K562 (cell line): ENCODE measurements around the gene FXYD4. TPM values are rescaled to one million over a fixed set of nuclear protein-coding genes. Genes with fewer than 3 reads are reported as not detected.

Source experiments
- ATAC-seq: fragments of 200-7000 bp; cut with Tn5 transposase; 3 replicates; pipeline ENCODE4 v1.9.1; 2020; ENCODE audit warnings: moderate library complexity
- BruUV-seq: library from RNA; stranded (reverse); fragments of 400-500 nt; replicated peaks from 2 replicates; lab custom pipeline; 2021; lab: Mats Ljungman, UMichigan
- CTCF ChIA-PET: fragments of 300-600 bp; formaldehyde crosslinking; extraction: SDS; loops from one replicate; lab custom pipeline; 2021; ENCODE audit warnings: low intra/inter-chr PET ratio; lab: Yijun Ruan, JAX
- POLR2A ChIA-PET: fragments of 300-600, 350-650 bp; sonication (Branson Sonifier 250); formaldehyde crosslinking; extraction: SDS; loops from one replicate; lab custom pipeline; 2021; ENCODE audit warnings: antibody characterized with exemption, inconsistent platforms; lab: Yijun Ruan, JAX
- DNase-seq, 4 experiments: peaks; one replicate each; pipeline versions ENCODE4 v3.0.0 to v3.0.0-alpha.2; 2011 to 2018; ENCODE audit warnings: low spot score in 3 of 4, mixed read lengths in 3 of 4; ENCODE audit errors: extremely low read depth in 1 of 4
- FAIRE-seq: peaks from 2 replicates; lab custom pipeline; 2011; peaks lifted over from hg19 to GRCh38; lab: Jason Lieb, UNC
- H2AFZ ChIP-seq: 2 replicates; pipeline ENCODE4 v1.6.0; 2011; ENCODE audit warnings: low read depth, low read length, control low read depth, inconsistent platforms
- H3K27ac ChIP-seq: fragments of 200-600 bp; 3 replicates; pipeline ENCODE4 v1.8.0; 2011; ENCODE audit warnings: low read depth, mild to moderate bottlenecking, control low read depth, inconsistent platforms, low read length, moderate library complexity, mixed read lengths; ENCODE audit errors: extremely low read depth
- H3K27me3 ChIP-seq, 2 experiments: fragments of 300-600 bp in 1 of 2; 2 replicates in 1 of 2; 3 replicates in 1 of 2; pipeline versions ENCODE4 v1.6.0 to v1.8.0; 2011; ENCODE audit warnings: inconsistent platforms in 2 of 2, low read length in 2 of 2, mild to moderate bottlenecking in 1 of 2, mixed read lengths in 1 of 2, moderate library complexity in 1 of 2; ENCODE audit not compliant: control insufficient read depth in 2 of 2, insufficient read depth in 2 of 2
- H3K36me3 ChIP-seq: fragments of 300-600 bp; 3 replicates; pipeline ENCODE4 v1.8.0; 2011; ENCODE audit warnings: mild to moderate bottlenecking, low read length, inconsistent platforms; ENCODE audit not compliant: control insufficient read depth, insufficient read depth
- H3K4me1 ChIP-seq, 2 experiments: fragments of 200-600 bp in 1 of 2; replicated peaks in 1 of 2; 2 replicates in 1 of 2; 3 replicates in 1 of 2; pipeline versions ENCODE4 v1.5.1 to v1.8.0; 2011; ENCODE audit warnings: inconsistent platforms in 2 of 2, low read length in 2 of 2, mild to moderate bottlenecking in 1 of 2, mixed read lengths in 1 of 2, moderate library complexity in 1 of 2; ENCODE audit not compliant: control insufficient read depth in 2 of 2, insufficient read depth in 2 of 2
- H3K4me2 ChIP-seq: 2 replicates; pipeline ENCODE4 v1.6.1; 2011; ENCODE audit warnings: low read length, control low read depth, inconsistent platforms, mixed read lengths; ENCODE audit not compliant: insufficient read depth
- H3K4me3 ChIP-seq: fragments of 200-600 bp; sonication (generic), shearing (Covaris generic); 2 replicates; pipeline ENCODE4 v1.5.1; 2016; ENCODE audit warnings: control low read depth, inconsistent platforms
- H3K79me2 ChIP-seq: fragments of 200-600 bp; 3 replicates; pipeline ENCODE4 v1.8.0; 2011; ENCODE audit warnings: low read length, inconsistent platforms; ENCODE audit not compliant: control insufficient read depth, insufficient read depth
- H3K9ac ChIP-seq, 2 experiments: 2 replicates each; pipeline versions ENCODE4 v1.6.0 to v1.6.1; 2011; ENCODE audit warnings: low read depth in 2 of 2, low read length in 2 of 2, control low read depth in 1 of 2, inconsistent platforms in 1 of 2, mild to moderate bottlenecking in 1 of 2, mixed read lengths in 1 of 2; ENCODE audit not compliant: insufficient read depth in 1 of 2
- H3K9me1 ChIP-seq: one replicate; pipeline ENCODE4 v1.6.0; 2011; ENCODE audit warnings: inconsistent platforms, mild to moderate bottlenecking, low read length, moderate library complexity; ENCODE audit not compliant: control insufficient read depth, insufficient read depth
- H3K9me3 ChIP-seq: replicated peaks from 2 replicates; pipeline ENCODE4 v1.5.1; 2011; ENCODE audit warnings: low read depth, low read length, inconsistent platforms; ENCODE audit not compliant: control insufficient read depth, insufficient read depth
- H4K20me1 ChIP-seq: replicated peaks from 2 replicates; pipeline ENCODE4 v1.6.1; 2011; ENCODE audit warnings: low read length, inconsistent platforms, mixed read lengths; ENCODE audit not compliant: control insufficient read depth, insufficient read depth
- ATF1 ChIP-seq, 2 experiments: fragments of 450-650 bp in 1 of 2; IDR thresholded peaks; 2 replicates each; pipeline ENCODE4 v1.6.1; 2016; ENCODE audit warnings: missing compliant biosample characterization in 1 of 2, missing genetic modification characterization in 1 of 2
- DPF2 ChIP-seq: fragments of 450-650 bp; IDR thresholded peaks from 2 replicates; pipeline ENCODE4 v1.6.1; 2016
- FOXJ3 ChIP-seq: sonication (generic); formaldehyde crosslinking; IDR thresholded peaks from 2 replicates; pipeline ENCODE4 v1.4.0; 2020; ENCODE audit warnings: mild to moderate bottlenecking, missing genetic modification reagents
- RFX7 ChIP-seq: fragments of 250-450 bp; sonication (Bioruptor Pico); IDR thresholded peaks from 2 replicates; pipeline ENCODE4 v1.5.1; 2021; ENCODE audit warnings: mild to moderate bottlenecking
- SREBF2 ChIP-seq: sonication (generic); formaldehyde crosslinking; IDR thresholded peaks from 2 replicates; pipeline ENCODE4 v1.4.0; 2020; ENCODE audit warnings: mild to moderate bottlenecking, missing genetic modification reagents
- ZNF253 ChIP-seq: fragments of 250-450 bp; sonication (Bioruptor Pico); conservative IDR thresholded peaks from 2 replicates; pipeline ENCODE4 v1.6.1; 2021; ENCODE audit warnings: mild to moderate bottlenecking
- ZNF316 ChIP-seq: fragments of 450-650 bp; IDR thresholded peaks from 2 replicates; pipeline ENCODE4 v1.6.1; 2016
- ZNF384 ChIP-seq: IDR thresholded peaks from 2 replicates; pipeline ENCODE4 v1.6.1; 2012; ENCODE audit warnings: low read depth, low read length, improper control_type of control experiment
- ZNF668 ChIP-seq: fragments of 250-450 bp; sonication (Bioruptor Pico); IDR thresholded peaks from 2 replicates; pipeline ENCODE4 v1.8.0; 2022; ENCODE audit warnings: mild to moderate bottlenecking, inconsistent platforms
- WGBS: fragments of 100-300 bp; shearing (Covaris generic); methylation state at CpG from one replicate; pipeline ENCODE4 v1.1.6; 2016; ENCODE audit warnings: low coverage, mixed read lengths; ENCODE audit not compliant: insufficient coverage; ENCODE audit errors: missing lambda C conversion rate; 5-methylcytosine and 5-hydroxymethylcytosine counted together
- in situ Hi-C: fragments of 300-500 bp; cut with MboI; formaldehyde crosslinking; loops from 4 replicates; pipeline ENCODE4 v1.15.0; 2018; ENCODE audit warnings: inconsistent platforms, mixed read lengths
- intact Hi-C: fragments of 100-400 bp; cut with micrococcal nuclease; formaldehyde crosslinking; loops from 2 replicates; pipeline ENCODE4 v1.14.2; 2022
- polyA plus RNA-seq, 8 experiments: library from polyadenylated mRNA; depleted of rRNA in 4 of 8; stranded (reverse) in 5 of 8; unstranded in 3 of 8; fragments of >200 nt; fragmentation: Nextera tagmentation in 2 of 8; fragmentation: Illumina TruSeq in 1 of 8; extraction: Ambion mirVana in 2 of 8; extraction: Trizol in 1 of 8; gene quantifications; 2 replicates each; pipeline versions ENCODE4 v1.2.1 to v1.2.3, GENCODE V29; 2011 to 2014; ENCODE audit warnings: inconsistent platforms in 1 of 8, missing spikeins in 1 of 8
- total RNA-seq, 7 experiments: library from RNA; depleted of rRNA in 6 of 7; stranded (reverse); fragments of >200 nt in 6 of 7; fragmentation: Illumina TruSeq in 2 of 7; extraction: Trizol in 2 of 7; gene quantifications; 2 replicates each; pipeline versions ENCODE4 v1.2.1 to v1.2.3, GENCODE V29; 2011 to 2021; ENCODE audit warnings: low replicate concordance in 1 of 7
- TF ChIP-seq, protein P1 (sequence below): fragments of 250-450 bp; sonication (Bioruptor Pico); IDR thresholded peaks from 2 replicates; pipeline ENCODE4 v1.8.0; 2021; ENCODE audit warnings: moderate library complexity, mild to moderate bottlenecking, inconsistent platforms
- TF ChIP-seq, protein P2 (sequence below): fragments of 450-650 bp; IDR thresholded peaks from 2 replicates; pipeline ENCODE4 v1.6.1; 2018; ENCODE audit not compliant: partially characterized antibody
- TF ChIP-seq, protein P3 (sequence below), 3 experiments: IDR thresholded peaks in 2 of 3; conservative IDR thresholded peaks in 1 of 3; 2 replicates each; pipeline ENCODE4 v1.5.1; 2011 to 2012; ENCODE audit warnings: low read length in 3 of 3, mild to moderate bottlenecking in 3 of 3, control low read depth in 2 of 3, improper control_type of control experiment in 1 of 3, inconsistent platforms in 1 of 3, low read depth in 1 of 3, mixed read lengths in 1 of 3, moderate library complexity in 1 of 3; ENCODE audit not compliant: insufficient read depth in 2 of 3
- TF ChIP-seq, protein P4 (sequence below), 2 experiments: IDR thresholded peaks in 1 of 2; conservative IDR thresholded peaks in 1 of 2; 2 replicates each; pipeline ENCODE4 v1.6.1; 2016; ENCODE audit warnings: low read depth in 2 of 2, mild to moderate bottlenecking in 1 of 2, missing compliant biosample characterization in 1 of 2, missing genetic modification characterization in 1 of 2, moderate library complexity in 1 of 2

The FXYD4 gene
- total and polyA plus RNA-seq, 9 of the 15 experiments (the other 6 are each of a cell fraction or from before 2014, with no cell fraction given): not detected

DNA sequence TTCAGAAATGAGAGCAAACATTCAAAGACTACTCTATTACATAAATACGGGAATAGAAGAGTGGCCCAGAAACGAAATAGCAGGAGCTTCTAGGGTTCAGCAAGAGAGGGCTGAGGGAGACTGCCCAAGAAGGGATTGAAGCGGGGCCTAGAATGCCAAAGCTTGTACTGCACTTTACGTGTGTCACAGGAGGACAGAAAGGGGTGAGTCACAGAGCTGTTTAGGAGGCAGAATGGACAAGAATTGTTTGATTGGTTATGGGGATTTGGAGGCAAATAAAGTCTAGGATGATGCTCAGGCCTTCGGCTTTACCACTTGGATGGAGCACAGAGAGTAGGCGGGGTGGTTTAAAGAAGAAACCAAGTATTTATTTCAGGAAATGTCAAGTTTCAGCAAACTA lies 11.3 kb upstream of the FXYD4 start:
- ATAC-seq (no peak), FAIRE-seq (no peak), DNase-seq (no peak)
- 38% methylated on average over 6 of the region's 6 CpGs for WGBS
- H2AFZ ChIP-seq: no peak overlapping the region
- intact Hi-C loops: no loop called here
- no peaks in the 10 kb centered on the region for H3K79me2 ChIP-seq
- no TSS peak for BruUV-seq
- CTCF ChIA-PET: no interaction called here
- H3K36me3 ChIP-seq: no peaks in the 10 kb centered on the region
- H3K9me1 ChIP-seq: no peaks in the 10 kb centered on the region
- POLR2A ChIA-PET: no interaction called here
- peaks cover 14 to 15% of the 10 kb centered on the region in 2 experiments for H3K4me1 ChIP-seq
- H3K4me3 ChIP-seq: no peak overlapping the region
- H3K4me2 ChIP-seq: no peak overlapping the region
- no peaks in the 10 kb centered on the region for H4K20me1 ChIP-seq
- no peaks in the 10 kb centered on the region for H3K9me3 ChIP-seq
- in situ Hi-C loops: no loop called here
- peaks cover 3 to 18% of the 10 kb centered on the region in 2 experiments; a peak in 3 of 5 replicates for H3K27me3 ChIP-seq
- H3K9ac ChIP-seq: no peak overlapping the region
- no peak overlapping the region for H3K27ac ChIP-seq
- TF ChIP-seq ZNF316 (no peak), RFX7 (CRISPR knock-in tag) (no peak), SREBF2 (CRISPR knock-in tag) (no peak), ZNF668 (CRISPR knock-in tag) (no peak), DPF2 (no peak), FOXJ3 (no peak), ATF1 (CRISPR knock-in tag; IDR thresholded peaks at IDR 0.05) (no peak), ATF1 (tag; IDR thresholded peaks at IDR 0.05) (no peak), ZNF384 (no peak), ZNF253 (no peak)
- TF ChIP-seq, protein P1, sequence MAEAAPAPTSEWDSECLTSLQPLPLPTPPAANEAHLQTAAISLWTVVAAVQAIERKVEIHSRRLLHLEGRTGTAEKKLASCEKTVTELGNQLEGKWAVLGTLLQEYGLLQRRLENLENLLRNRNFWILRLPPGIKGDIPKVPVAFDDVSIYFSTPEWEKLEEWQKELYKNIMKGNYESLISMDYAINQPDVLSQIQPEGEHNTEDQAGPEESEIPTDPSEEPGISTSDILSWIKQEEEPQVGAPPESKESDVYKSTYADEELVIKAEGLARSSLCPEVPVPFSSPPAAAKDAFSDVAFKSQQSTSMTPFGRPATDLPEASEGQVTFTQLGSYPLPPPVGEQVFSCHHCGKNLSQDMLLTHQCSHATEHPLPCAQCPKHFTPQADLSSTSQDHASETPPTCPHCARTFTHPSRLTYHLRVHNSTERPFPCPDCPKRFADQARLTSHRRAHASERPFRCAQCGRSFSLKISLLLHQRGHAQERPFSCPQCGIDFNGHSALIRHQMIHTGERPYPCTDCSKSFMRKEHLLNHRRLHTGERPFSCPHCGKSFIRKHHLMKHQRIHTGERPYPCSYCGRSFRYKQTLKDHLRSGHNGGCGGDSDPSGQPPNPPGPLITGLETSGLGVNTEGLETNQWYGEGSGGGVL (CRISPR knock-in tag): no peak
- TF ChIP-seq, protein P2, sequence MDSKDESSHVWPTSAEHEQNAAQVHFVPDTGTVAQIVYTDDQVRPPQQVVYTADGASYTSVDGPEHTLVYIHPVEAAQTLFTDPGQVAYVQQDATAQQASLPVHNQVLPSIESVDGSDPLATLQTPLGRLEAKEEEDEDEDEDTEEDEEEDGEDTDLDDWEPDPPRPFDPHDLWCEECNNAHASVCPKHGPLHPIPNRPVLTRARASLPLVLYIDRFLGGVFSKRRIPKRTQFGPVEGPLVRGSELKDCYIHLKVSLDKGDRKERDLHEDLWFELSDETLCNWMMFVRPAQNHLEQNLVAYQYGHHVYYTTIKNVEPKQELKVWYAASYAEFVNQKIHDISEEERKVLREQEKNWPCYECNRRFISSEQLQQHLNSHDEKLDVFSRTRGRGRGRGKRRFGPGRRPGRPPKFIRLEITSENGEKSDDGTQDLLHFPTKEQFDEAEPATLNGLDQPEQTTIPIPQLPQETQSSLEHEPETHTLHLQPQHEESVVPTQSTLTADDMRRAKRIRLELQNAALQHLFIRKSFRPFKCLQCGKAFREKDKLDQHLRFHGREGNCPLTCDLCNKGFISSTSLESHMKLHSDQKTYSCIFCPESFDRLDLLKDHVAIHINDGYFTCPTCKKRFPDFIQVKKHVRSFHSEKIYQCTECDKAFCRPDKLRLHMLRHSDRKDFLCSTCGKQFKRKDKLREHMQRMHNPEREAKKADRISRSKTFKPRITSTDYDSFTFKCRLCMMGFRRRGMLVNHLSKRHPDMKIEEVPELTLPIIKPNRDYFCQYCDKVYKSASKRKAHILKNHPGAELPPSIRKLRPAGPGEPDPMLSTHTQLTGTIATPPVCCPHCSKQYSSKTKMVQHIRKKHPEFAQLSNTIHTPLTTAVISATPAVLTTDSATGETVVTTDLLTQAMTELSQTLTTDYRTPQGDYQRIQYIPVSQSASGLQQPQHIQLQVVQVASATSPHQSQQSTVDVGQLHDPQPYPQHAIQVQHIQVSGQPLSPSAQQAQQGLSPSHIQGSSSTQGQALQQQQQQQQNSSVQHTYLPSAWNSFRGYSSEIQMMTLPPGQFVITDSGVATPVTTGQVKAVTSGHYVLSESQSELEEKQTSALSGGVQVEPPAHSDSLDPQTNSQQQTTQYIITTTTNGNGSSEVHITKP: no peak
- TF ChIP-seq, protein P3, sequence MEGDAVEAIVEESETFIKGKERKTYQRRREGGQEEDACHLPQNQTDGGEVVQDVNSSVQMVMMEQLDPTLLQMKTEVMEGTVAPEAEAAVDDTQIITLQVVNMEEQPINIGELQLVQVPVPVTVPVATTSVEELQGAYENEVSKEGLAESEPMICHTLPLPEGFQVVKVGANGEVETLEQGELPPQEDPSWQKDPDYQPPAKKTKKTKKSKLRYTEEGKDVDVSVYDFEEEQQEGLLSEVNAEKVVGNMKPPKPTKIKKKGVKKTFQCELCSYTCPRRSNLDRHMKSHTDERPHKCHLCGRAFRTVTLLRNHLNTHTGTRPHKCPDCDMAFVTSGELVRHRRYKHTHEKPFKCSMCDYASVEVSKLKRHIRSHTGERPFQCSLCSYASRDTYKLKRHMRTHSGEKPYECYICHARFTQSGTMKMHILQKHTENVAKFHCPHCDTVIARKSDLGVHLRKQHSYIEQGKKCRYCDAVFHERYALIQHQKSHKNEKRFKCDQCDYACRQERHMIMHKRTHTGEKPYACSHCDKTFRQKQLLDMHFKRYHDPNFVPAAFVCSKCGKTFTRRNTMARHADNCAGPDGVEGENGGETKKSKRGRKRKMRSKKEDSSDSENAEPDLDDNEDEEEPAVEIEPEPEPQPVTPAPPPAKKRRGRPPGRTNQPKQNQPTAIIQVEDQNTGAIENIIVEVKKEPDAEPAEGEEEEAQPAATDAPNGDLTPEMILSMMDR (IDR thresholded peaks at IDR 0.05 in 2 of 3, conservative IDR thresholded peaks at IDR 0.05 in 1 of 3; ENCODE audit: insufficient read depth in 2 of 3, low read depth in 1 of 3, low read length in 3 of 3): no peak
- TF ChIP-seq, protein P4, sequence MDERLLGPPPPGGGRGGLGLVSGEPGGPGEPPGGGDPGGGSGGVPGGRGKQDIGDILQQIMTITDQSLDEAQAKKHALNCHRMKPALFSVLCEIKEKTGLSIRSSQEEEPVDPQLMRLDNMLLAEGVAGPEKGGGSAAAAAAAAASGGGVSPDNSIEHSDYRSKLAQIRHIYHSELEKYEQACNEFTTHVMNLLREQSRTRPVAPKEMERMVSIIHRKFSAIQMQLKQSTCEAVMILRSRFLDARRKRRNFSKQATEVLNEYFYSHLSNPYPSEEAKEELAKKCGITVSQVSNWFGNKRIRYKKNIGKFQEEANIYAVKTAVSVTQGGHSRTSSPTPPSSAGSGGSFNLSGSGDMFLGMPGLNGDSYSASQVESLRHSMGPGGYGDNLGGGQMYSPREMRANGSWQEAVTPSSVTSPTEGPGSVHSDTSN (CRISPR knock-in tag; IDR thresholded peaks at IDR 0.05; ENCODE audit: low read depth): no peak
- TF ChIP-seq, protein P4 (tag; conservative IDR thresholded peaks at IDR 0.05; ENCODE audit: low read depth): no peak
